ENCODE data around the gene HNF4A.

The HNF4A gene

GRCh38 chr20:44442298-44443070 is 87.0 kb downstream of the HNF4A start:
- no peak for DNase-seq (ENCODE audit: low read depth in 2 of 2)

DNA sequence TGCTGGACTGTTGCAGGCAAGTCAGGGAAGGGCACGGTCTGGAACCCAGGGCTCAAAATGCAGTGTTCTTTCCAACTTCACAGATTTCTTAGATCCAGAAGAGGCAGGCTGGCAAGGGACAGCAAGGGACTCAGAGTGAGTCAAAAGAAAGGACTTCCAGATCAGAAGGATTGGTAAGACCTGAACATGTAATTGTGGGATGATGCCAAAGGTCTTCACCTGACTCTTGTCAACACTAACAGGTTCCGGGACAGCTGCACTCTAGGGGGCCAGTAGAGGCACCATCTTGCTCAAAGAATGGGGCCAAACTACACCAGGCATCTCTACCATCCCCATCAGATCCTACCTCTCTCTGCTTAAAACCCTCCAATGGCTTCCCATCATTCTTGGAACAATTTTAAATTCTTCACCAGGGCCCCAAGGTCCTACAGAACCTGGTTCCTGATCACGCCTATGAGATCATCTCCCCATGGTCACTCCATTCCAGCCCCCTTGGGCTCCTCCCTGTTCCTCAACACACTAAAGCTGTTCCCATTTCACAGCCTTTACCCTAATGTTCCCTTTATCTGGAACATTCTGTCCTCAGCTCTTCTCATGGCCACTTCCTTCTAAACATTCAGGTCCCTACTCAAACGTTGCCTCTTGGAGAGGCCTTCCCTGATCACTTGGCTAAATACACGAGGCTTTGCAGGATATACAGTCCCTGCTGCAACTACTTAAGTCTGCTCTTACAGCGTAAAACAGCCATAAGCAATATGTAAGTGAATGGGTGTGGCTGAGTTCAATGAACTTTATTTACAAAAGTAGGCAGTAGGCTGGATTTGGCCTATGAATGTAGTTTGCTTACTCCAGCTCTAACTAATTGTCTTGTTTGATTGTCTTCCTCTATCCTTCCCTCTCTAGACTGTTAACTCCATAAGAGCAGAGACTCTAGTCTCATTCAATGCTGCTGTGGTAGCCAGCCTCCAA is 90.5 kb downstream of the HNF4A start:
- no peak for DNase-seq (ENCODE audit: low read depth in 2 of 2)

GRCh38 chr20:44447827-44448419 is 92.4 kb downstream of the HNF4A start:
- no peak for DNase-seq (ENCODE audit: low read depth in 2 of 2)

GRCh38 chr20:44448753-44449546 is 93.5 kb downstream of the HNF4A start:
- DNase-seq (ENCODE audit: low read depth in 2 of 2) = no peak

- no peak for DNase-seq (ENCODE audit: low read depth in 2 of 2)
Measured at GRCh38 chr20:44449864-44450263, 94.4 kb downstream of the HNF4A start.

- no peak for DNase-seq (ENCODE audit: low read depth in 2 of 2)
Measured at GRCh38 chr20:44450281-44450889, 94.9 kb downstream of the HNF4A start.

- DNase-seq (ENCODE audit: low read depth in 2 of 2) = no peak
Measured at GRCh38 chr20:44450903-44451450, 95.5 kb downstream of the HNF4A start.

GRCh38 chr20:44454306-44454963 is 98.9 kb downstream of the HNF4A start:
- no peak for DNase-seq (ENCODE audit: low read depth in 2 of 2)

DNA sequence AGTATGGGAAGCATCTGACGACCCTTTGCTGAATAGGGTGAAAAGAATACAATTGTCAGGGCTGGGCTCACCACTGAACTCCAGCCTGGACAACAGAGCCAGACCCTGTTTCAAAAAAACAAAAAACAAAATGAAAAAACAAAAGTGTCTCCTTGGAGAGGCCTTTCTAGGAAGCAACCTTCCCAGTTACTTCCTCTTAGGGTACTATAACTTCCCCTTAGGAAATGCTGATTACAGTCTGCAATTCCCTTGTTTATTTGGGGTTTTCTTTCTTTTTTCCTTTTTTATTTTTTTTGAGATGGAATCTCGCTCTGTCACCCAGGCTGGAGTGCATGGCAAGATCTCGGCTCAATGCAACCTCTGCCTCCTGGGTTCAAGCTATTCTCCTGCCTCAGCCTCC is 99.6 kb downstream of the HNF4A start:
- DNase-seq (ENCODE audit: low read depth in 2 of 2) = no peak

GRCh38 chr20:44456611-44457010 is 101.1 kb downstream of the HNF4A start:
- no peak for DNase-seq (ENCODE audit: low read depth in 2 of 2)

GRCh38 chr20:44457016-44457415 is 101.5 kb downstream of the HNF4A start:
- no peak for DNase-seq (ENCODE audit: low read depth in 2 of 2)

DNA sequence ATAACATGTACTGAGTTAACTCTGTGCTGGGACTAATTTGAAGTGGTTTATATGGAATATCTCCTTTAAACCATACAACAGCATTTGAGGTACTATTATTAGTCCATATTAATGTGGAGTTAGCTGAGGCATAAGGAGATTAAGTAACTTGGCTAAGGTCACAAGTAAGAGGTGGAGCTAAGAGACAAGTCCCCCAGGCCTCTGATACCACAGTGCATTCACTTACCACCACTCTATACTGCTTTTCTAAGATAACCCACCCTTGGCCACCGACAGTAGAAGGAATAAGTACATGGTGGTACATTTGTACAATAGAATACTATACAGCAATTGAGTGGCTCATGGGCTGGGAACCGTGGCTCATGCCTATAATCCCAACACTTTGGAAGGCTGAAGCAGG is 103.8 kb downstream of the HNF4A start:
- DNase-seq (ENCODE audit: low read depth in 2 of 2) = no peak

DNA sequence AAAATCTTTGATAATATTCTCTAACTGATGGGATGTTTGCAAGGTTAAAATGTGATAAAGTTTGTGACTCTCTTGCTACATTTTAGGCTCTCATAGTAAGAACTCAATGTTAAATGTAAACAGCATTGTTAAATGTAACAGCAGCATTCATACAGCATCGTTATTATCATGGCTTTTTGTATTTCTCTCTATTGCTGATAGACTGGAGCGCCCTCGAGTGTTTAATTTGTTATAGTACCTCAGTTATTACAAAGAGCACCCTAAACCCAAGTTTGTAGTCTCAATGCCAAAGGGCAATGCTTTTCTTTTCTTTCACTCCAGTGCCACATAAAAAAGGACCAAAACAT is 105.3 kb downstream of the HNF4A start:
- DNase-seq (ENCODE audit: low read depth in 2 of 2) = no peak

DNA sequence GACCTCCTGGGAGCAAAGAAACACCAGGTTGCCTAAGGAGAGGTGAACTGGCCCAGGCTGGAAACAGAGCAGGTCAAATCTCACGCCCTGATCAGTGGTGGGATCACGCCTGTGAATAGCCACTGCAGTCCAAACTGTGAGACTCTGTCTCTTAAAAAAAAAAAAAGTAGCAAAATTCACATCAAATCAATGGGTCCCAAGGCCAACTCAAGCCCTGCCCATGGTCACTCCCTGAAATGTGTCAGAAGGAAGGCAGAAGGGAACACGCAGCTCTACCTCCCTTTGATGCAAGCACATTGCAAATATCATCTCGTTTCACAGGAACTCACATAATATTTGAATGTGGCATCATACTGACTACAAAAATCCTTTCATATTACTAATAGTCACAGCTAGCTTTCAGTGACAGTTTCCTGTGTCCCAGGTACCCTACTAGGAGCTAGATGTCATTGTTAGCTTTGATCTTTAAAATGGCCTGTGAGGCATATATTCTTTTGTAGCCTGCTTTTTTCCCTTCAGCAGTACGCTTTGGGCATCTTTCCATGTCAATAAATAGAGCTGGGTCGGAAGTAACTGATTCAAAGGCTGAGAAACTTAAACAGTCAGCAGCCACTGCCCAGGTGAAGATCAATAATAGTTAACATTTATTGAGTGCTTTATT is 105.8 kb downstream of the HNF4A start:
- DNase-seq (ENCODE audit: low read depth in 2 of 2) = no peak

DNA sequence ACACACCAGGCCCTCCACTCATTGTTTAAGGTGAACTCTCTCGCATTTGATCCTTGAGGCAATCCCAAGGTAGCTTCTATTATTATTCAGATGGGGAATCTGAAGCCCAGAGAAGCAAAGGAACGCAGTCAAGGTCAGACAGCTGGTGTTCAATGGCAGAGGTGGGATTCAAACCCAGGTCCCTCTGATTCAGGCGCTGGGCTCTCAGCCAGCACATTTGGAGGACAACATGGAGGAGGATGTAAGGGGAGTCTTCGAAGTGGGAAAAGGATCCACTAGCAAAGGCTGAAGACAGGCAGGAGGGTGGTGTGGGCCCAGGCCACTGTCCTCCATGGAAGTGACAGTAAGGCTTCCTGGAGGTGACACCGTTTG is 106.3 kb downstream of the HNF4A start:
- DNase-seq (ENCODE audit: low read depth in 2 of 2) = no peak

DNA sequence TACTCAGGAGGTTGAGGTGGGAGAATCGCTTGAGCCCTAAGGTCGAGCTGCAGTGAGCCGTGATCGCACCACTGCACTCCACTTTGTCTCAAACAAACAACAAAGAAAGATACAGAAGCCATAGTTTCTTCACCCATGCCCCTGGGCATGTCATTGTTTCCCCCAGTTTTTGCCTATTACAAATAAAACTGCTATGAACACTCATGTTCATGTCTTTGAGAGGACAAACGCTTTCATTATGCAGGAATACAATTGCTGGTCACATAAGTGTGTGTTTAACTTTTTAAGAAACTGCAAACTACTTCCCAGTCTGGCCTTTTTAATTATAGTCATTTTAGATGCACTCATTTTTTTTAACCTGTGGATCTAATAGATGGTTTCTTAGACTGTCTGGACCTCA is 108.0 kb downstream of the HNF4A start:
- DNase-seq (ENCODE audit: low read depth in 2 of 2) = no peak

GRCh38 chr20:44464514-44464913 is 109.0 kb downstream of the HNF4A start:
- DNase-seq (ENCODE audit: low read depth in 2 of 2) = no peak

DNA sequence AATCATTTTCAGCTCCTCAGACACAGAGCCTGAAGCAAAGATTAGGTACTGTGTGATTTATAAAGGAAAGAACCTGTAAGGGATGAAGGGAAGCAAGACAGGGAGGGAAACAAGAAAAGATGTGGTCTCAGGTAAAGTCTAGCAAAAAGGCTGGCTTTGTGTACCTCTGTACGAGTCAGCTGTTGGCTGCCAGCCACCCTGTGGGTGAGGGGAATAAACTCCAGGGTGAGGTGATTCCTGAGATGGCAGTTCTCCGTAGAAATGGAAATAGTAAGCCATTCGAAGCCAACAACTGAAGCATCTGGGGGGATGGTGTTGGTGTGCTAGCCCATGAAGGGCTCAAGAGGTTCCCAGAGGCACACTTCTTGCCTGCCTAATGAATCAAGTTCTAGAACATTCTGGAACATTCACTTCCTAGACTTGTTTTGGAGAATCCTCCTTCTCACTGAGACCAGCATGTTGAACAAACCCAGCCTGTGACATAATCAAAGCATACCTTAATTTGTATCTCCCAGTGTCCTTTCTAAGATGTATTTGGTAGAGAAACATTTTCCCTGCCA is 109.6 kb downstream of the HNF4A start:
- DNase-seq (ENCODE audit: low read depth in 2 of 2) = no peak

DNA sequence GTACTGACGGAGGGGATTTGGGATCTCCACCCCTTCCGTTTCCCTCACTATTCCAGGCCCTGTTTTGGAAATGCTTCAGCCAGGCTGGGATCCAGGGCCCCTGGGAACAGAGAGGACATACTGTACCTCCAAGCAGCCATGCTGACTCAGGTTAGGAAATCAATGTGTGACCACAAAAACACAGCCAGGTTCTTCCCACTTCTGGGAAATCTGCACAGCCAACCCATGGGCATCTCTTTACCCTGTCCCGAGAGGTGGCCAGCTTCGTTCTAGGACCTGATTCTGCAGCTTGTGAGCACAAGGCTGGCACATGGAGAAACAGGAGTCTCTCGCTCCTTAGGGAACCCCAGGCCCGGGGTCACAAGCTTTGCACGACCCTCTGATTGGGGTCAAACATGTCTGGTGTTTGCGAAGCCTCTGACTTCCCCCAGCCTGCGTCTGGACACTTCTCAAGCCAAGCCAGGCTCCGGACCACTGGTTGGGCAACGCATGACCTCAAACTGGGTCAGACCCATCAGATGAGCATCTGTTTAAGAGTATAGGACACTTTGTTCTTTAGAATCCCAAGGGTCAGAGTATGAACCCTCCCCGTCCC is 111.9 kb downstream of the HNF4A start:
- DNase-seq (ENCODE audit: low read depth in 2 of 2) = no peak
